ENCODE results near the gene MEF2A. TPM values are rescaled to one million over a fixed set of nuclear protein-coding genes. Genes with fewer than 3 reads are reported as not detected.

The MEF2A gene
- total and polyA plus RNA-seq, 10 of the 15 experiments (the other 5 are each of a cell fraction or from before 2014, with no cell fraction given) = 7.2 to 46.7 (median 35.9) TPM

DNA sequence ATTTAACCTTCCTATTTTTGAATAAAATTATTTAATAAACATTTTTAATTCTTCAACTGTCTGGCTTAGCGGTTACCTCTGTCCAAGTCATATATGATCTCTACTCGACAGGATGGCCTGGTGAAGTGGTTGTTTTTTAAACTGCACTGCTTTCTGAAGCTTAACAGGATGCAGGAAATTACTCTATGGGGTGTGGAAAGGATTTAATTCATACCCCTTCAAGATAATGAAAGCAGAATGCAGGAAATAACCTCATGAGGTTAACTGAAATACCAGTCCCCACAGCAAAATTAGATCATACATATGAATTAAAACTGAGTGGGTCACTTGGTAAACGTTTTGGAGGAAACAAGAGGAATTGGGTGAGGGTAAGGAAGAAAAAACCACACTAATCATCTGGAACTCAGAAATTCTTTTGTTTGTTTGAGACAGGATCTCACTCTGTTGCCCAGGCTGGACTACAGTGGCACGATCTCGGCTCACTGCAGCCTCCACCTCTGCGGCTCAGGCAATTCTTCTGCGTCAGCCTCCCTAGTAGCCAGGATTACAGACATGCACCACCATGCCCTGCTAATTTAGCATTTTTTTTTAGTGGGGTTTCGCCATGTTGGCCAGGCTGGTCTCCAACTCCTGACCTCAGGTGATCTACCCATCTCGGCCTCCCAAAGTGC, 117.4 kb downstream of the MEF2A start:
- H3K9me3 ChIP-seq (replicated peaks; ENCODE audit: control insufficient read depth, insufficient read depth, low read length) = peaks cover 11% of the 10 kb centered on the region
- ChIA-PET RAD21 (ENCODE audit: unreplicated experiment) (interaction anchor here (1.7 kb wide), 1 partner anchor 21 kb away, joined by 5 read pairs; no protein-coding TSS in a partner anchor), POLR2A (no interaction called here), CTCF (interaction anchor here (1.4 to 2.2 kb wide), 2 partner anchors 21 to 120 kb away, joined by 4 to 8 read pairs; no protein-coding TSS in a partner anchor), SMC1A (ENCODE audit: uncharacterized antibody, unreplicated experiment) (interaction anchor here (0.8 to 1.7 kb wide), 2 partner anchors 21 to 171 kb away, joined by 4 to 9 read pairs; no protein-coding TSS in a partner anchor)
- H3K9ac ChIP-seq (ENCODE audit: control insufficient read depth, insufficient read depth, low read length) = no peak overlapping the region
- WGBS (ENCODE audit: insufficient coverage, insufficient replicate concordance, low lambda C conversion rate, missing lambda C conversion rate) = 83% methylated on average over 8 of the region's 9 CpGs
- H3K79me2 ChIP-seq (ENCODE audit: control insufficient read depth, insufficient read depth, low read length) = no peaks in the 10 kb centered on the region
- peaks cover 0 to 14% of the 10 kb centered on the region in 2 experiments; a peak in 2 of 4 replicates for H3K36me3 ChIP-seq (ENCODE audit: control insufficient read depth in 2 of 2, insufficient read depth in 2 of 2, low read length in 1 of 2)
- no peak overlapping the region for H3K27ac ChIP-seq (ENCODE audit: control insufficient read depth, insufficient read depth)
- DNase-seq (ENCODE audit: low read depth, low spot score) (no peak), FAIRE-seq (no peak), ATAC-seq (peak; percentile 53)
- no peaks in the 10 kb centered on the region for H4K20me1 ChIP-seq (ENCODE audit: control insufficient read depth, insufficient read depth)
- H3K4me1 ChIP-seq (ENCODE audit: control insufficient read depth, insufficient read depth, low read length) = no peaks in the 10 kb centered on the region
- intact Hi-C loops (cut with micrococcal nuclease; ENCODE audit: unreplicated experiment) = no loop called here
- in situ Hi-C loops (cut with MboI) = no loop called here
- no TSS peak for BruUV-seq (replicated peaks)
- H3K4me3 ChIP-seq = no peak overlapping the region
- H3K4me2 ChIP-seq (ENCODE audit: control insufficient read depth, insufficient read depth) = no peak overlapping the region
- H2AFZ ChIP-seq (ENCODE audit: control insufficient read depth, low read depth, low read length) = no peak overlapping the region
- H3K27me3 ChIP-seq (replicated peaks in 1 of 2; ENCODE audit: control insufficient read depth in 2 of 2, insufficient read depth in 2 of 2, low read length in 1 of 2) = no peaks in the 10 kb centered on the region
- TF ChIP-seq, protein P1, sequence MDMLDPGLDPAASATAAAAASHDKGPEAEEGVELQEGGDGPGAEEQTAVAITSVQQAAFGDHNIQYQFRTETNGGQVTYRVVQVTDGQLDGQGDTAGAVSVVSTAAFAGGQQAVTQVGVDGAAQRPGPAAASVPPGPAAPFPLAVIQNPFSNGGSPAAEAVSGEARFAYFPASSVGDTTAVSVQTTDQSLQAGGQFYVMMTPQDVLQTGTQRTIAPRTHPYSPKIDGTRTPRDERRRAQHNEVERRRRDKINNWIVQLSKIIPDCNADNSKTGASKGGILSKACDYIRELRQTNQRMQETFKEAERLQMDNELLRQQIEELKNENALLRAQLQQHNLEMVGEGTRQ (IDR thresholded peaks at IDR 0.05; ENCODE audit: borderline replicate concordance, low read depth, low read length) = no peak
- TF ChIP-seq TCF3 (IDR thresholded peaks at IDR 0.05; ENCODE audit: borderline replicate concordance, insufficient read depth, low read depth, low read length) = no peak
- no peak for TF ChIP-seq EZH2 (IDR thresholded peaks at IDR 0.05; ENCODE audit: borderline replicate concordance, control insufficient read depth, low read depth, low read length)
- TF ChIP-seq, protein P2, sequence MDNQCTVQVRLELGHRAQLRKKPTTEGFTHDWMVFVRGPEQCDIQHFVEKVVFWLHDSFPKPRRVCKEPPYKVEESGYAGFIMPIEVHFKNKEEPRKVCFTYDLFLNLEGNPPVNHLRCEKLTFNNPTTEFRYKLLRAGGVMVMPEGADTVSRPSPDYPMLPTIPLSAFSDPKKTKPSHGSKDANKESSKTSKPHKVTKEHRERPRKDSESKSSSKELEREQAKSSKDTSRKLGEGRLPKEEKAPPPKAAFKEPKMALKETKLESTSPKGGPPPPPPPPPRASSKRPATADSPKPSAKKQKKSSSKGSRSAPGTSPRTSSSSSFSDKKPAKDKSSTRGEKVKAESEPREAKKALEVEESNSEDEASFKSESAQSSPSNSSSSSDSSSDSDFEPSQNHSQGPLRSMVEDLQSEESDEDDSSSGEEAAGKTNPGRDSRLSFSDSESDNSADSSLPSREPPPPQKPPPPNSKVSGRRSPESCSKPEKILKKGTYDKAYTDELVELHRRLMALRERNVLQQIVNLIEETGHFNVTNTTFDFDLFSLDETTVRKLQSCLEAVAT (IDR thresholded peaks at IDR 0.05) = no peak
- TF ChIP-seq BACH1 (IDR thresholded peaks at IDR 0.05; ENCODE audit: borderline replicate concordance) = no peak
- no peak for TF ChIP-seq RB1 (IDR thresholded peaks at IDR 0.05; ENCODE audit: borderline replicate concordance)
- TF ChIP-seq, protein P3, sequence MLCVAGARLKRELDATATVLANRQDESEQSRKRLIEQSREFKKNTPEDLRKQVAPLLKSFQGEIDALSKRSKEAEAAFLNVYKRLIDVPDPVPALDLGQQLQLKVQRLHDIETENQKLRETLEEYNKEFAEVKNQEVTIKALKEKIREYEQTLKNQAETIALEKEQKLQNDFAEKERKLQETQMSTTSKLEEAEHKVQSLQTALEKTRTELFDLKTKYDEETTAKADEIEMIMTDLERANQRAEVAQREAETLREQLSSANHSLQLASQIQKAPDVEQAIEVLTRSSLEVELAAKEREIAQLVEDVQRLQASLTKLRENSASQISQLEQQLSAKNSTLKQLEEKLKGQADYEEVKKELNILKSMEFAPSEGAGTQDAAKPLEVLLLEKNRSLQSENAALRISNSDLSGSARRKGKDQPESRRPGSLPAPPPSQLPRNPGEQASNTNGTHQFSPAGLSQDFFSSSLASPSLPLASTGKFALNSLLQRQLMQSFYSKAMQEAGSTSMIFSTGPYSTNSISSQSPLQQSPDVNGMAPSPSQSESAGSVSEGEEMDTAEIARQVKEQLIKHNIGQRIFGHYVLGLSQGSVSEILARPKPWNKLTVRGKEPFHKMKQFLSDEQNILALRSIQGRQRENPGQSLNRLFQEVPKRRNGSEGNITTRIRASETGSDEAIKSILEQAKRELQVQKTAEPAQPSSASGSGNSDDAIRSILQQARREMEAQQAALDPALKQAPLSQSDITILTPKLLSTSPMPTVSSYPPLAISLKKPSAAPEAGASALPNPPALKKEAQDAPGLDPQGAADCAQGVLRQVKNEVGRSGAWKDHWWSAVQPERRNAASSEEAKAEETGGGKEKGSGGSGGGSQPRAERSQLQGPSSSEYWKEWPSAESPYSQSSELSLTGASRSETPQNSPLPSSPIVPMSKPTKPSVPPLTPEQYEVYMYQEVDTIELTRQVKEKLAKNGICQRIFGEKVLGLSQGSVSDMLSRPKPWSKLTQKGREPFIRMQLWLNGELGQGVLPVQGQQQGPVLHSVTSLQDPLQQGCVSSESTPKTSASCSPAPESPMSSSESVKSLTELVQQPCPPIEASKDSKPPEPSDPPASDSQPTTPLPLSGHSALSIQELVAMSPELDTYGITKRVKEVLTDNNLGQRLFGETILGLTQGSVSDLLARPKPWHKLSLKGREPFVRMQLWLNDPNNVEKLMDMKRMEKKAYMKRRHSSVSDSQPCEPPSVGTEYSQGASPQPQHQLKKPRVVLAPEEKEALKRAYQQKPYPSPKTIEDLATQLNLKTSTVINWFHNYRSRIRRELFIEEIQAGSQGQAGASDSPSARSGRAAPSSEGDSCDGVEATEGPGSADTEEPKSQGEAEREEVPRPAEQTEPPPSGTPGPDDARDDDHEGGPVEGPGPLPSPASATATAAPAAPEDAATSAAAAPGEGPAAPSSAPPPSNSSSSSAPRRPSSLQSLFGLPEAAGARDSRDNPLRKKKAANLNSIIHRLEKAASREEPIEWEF (IDR thresholded peaks at IDR 0.05; ENCODE audit: insufficient replicate concordance, low read depth, low read length) = no peak
- TF ChIP-seq, protein P4, sequence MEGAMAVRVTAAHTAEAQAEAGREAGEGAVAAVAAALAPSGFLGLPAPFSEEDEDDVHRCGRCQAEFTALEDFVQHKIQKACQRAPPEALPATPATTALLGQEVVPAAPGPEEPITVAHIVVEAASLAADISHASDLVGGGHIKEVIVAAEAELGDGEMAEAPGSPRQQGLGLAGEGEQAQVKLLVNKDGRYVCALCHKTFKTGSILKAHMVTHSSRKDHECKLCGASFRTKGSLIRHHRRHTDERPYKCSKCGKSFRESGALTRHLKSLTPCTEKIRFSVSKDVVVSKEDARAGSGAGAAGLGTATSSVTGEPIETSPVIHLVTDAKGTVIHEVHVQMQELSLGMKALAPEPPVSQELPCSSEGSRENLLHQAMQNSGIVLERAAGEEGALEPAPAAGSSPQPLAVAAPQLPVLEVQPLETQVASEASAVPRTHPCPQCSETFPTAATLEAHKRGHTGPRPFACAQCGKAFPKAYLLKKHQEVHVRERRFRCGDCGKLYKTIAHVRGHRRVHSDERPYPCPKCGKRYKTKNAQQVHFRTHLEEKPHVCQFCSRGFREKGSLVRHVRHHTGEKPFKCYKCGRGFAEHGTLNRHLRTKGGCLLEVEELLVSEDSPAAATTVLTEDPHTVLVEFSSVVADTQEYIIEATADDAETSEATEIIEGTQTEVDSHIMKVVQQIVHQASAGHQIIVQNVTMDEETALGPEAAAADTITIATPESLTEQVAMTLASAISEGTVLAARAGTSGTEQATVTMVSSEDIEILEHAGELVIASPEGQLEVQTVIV (IDR thresholded peaks at IDR 0.05; ENCODE audit: borderline replicate concordance, partially characterized antibody) = no peak
- TF ChIP-seq CHD1 (IDR thresholded peaks at IDR 0.05; ENCODE audit: low read depth, low read length) = no peak
- no peak for TF ChIP-seq FOXM1 (IDR thresholded peaks at IDR 0.05; ENCODE audit: low read depth, low read length)
- no peak for TF ChIP-seq KLF5 (IDR thresholded peaks at IDR 0.05; ENCODE audit: partially characterized antibody)
- TF ChIP-seq JUNB (IDR thresholded peaks at IDR 0.05) = no peak
